GM21529 (cell line): ENCODE results near the gene RRH.
"Not testable (repeated sequence)": the region's sequence is repeated elsewhere in the genome, so short reads cannot be mapped to it uniquely, and the experiment has no call there.

ENCODE experiments used
- ATAC-seq: cut with Tn5 transposase; IDR thresholded peaks from one replicate; pipeline ENCODE4 v1.9.1; 2021; ENCODE audit not compliant: unreplicated experiment

RRH gene

GRCh38 chr4:109836985-109837384 lies 9.2 kb downstream of the RRH start:
- no peak for ATAC-seq

GRCh38 chr4:109846395-109847098 lies 18.8 kb downstream of the RRH start:
- no peak for ATAC-seq

GRCh38 chr4:109847896-109848442 lies 20.2 kb downstream of the RRH start, which contains the start of gene LRIT3:
Gene LRIT3, plus strand, starts transcription at chr4:109848107. Its CDS starts 95 bp downstream, at chr4:109848202.
- ATAC-seq: no peak

- no peak for ATAC-seq
These were observed 20.7 kb downstream of the RRH start for GRCh38 chr4:109848501-109848900.

- ATAC-seq: no peak
These were observed 22.8 kb downstream of the RRH start for GRCh38 chr4:109850601-109851000.

GRCh38 chr4:109859426-109860300 lies 31.9 kb downstream of the RRH start:
- ATAC-seq: not testable (repeated sequence)

- ATAC-seq: no peak
These were observed 33.5 kb downstream of the RRH start for GRCh38 chr4:109861271-109861670.

GRCh38 chr4:109861916-109862511 lies 34.2 kb downstream of the RRH start:
- ATAC-seq: no peak

GRCh38 chr4:109864134-109864533 lies 36.4 kb downstream of the RRH start:
- no peak for ATAC-seq

- no peak for ATAC-seq
These were observed 42.3 kb downstream of the RRH start for GRCh38 chr4:109870061-109870460.

GRCh38 chr4:109872065-109872464 lies 44.3 kb downstream of the RRH start:
- no peak for ATAC-seq

- no peak for ATAC-seq
These were observed 45.3 kb downstream of the RRH start for GRCh38 chr4:109872950-109873656.

- no peak for ATAC-seq
These were observed 46.2 kb downstream of the RRH start for GRCh38 chr4:109873791-109874514.

GRCh38 chr4:109875106-109875505 lies 47.3 kb downstream of the RRH start:
- ATAC-seq: no peak

GRCh38 chr4:109875553-109875952 lies 47.8 kb downstream of the RRH start:
- not testable (repeated sequence) for ATAC-seq

GRCh38 chr4:109876634-109877265 lies 49.0 kb downstream of the RRH start:
- no peak for ATAC-seq

GRCh38 chr4:109877400-109877799 lies 49.6 kb downstream of the RRH start:
- ATAC-seq: peak; percentile 94

- no peak for ATAC-seq
These were observed 50.6 kb downstream of the RRH start for GRCh38 chr4:109878355-109878754.

GRCh38 chr4:109879081-109879480 lies 51.3 kb downstream of the RRH start:
- ATAC-seq: no peak
